Measurements from ENCODE around the gene AIF1.

AIF1 gene

DNA sequence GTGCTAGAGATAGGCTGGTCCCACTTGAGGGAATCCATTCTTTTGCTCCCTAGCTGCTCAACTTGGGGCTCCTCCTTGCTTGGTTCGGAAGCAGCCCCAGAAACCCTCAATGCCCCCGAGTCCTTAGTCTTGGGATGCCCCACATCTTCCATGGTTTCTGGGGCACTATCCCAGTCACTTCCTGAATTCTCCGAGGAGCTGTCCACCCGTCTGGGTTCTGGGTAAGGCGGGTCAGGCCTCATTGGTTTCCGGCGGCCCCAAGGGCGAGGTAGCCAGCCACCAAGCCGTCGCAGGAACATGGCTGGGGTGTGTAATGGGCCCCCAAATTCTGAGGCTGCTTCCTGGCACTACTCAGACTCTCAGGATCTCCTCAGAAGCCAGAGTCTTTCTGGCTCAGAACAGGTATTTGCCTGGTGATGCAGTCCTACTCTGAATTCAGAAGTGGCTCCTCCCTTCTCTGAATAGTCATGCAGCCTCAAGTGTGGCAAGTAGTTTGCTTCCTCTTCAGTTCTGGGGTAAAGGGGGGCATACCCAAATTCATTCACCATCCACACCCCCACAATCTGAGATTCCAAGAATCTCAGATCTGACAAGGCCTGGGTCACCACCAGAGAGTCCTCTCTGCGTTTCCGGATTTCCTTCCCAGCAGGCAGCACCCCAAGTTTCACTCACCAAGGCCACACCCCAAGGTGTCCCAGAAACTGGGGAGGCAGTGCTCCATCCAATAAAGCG is 44.8 kb downstream of the AIF1 start:
- no peak for DNase-seq (ENCODE audit: low read depth, low spot score)

GRCh38 chr6:31660381-31661261 is 45.6 kb downstream of the AIF1 start, which contains the start of gene C6orf47:
TSS of gene C6orf47 (minus strand) at chr6:31660778. CDS start at chr6:31659947, 831 bp downstream.
- DNase-seq (ENCODE audit: low read depth, low spot score): peak; percentile 68
- peak within 1 kb of the TSS; percentile 91 for H3K9ac ChIP-seq (ENCODE audit: insufficient read length, low read depth)
- no peaks in the 10 kb centered on the region for H3K27me3 ChIP-seq (ENCODE audit: insufficient read depth, insufficient read length)
- peaks cover 11% of the 10 kb centered on the region for H3K4me1 ChIP-seq (ENCODE audit: insufficient read depth, insufficient read length)
- TF ChIP-seq YY1 (IDR thresholded peaks at IDR 0.05; ENCODE audit: insufficient read depth, insufficient read length): no peak
- no peak for TF ChIP-seq ZNF274 (IDR thresholded peaks at IDR 0.05; ENCODE audit: low read depth, low read length)
- TF ChIP-seq SUZ12 (IDR thresholded peaks at IDR 0.05; ENCODE audit: extremely low read depth, insufficient read depth, insufficient read length): no peak
- peaks cover 51% of the 10 kb centered on the region for H3K36me3 ChIP-seq (ENCODE audit: insufficient read depth, insufficient read length, low read length)
- H3K4me3 ChIP-seq (ENCODE audit: insufficient read length, low read depth): peak within 1 kb of the TSS; percentile 75
- H3K9me3 ChIP-seq (ENCODE audit: insufficient read depth, low read length): no peaks in the 10 kb centered on the region

More for the DNA sequence above, 44.8 kb downstream of the AIF1 start:
- peaks cover 11% of the 10 kb centered on the region for H3K4me1 ChIP-seq (ENCODE audit: insufficient read depth, insufficient read length)
- no peak for TF ChIP-seq YY1 (IDR thresholded peaks at IDR 0.05; ENCODE audit: insufficient read depth, insufficient read length)
- TF ChIP-seq ZNF274 (IDR thresholded peaks at IDR 0.05; ENCODE audit: low read depth, low read length): no peak
- H3K4me3 ChIP-seq (ENCODE audit: insufficient read length, low read depth): peak overlapping the region; percentile 75
- peak overlapping the region; percentile 91 for H3K9ac ChIP-seq (ENCODE audit: insufficient read length, low read depth)
- H3K36me3 ChIP-seq (ENCODE audit: insufficient read depth, insufficient read length, low read length): peaks cover 51% of the 10 kb centered on the region
- no peaks in the 10 kb centered on the region for H3K27me3 ChIP-seq (ENCODE audit: insufficient read depth, insufficient read length)
- no peaks in the 10 kb centered on the region for H3K9me3 ChIP-seq (ENCODE audit: insufficient read depth, low read length)

- no peaks in the 10 kb centered on the region for H3K9me3 ChIP-seq (ENCODE audit: insufficient read depth, low read length)
- H3K9ac ChIP-seq (ENCODE audit: insufficient read length, low read depth): peak overlapping the region; percentile 70
- H3K27me3 ChIP-seq (ENCODE audit: insufficient read depth, insufficient read length): no peaks in the 10 kb centered on the region
- no peak overlapping the region for H3K4me3 ChIP-seq (ENCODE audit: insufficient read length, low read depth)
- H3K36me3 ChIP-seq (ENCODE audit: insufficient read depth, insufficient read length, low read length): peaks cover 48% of the 10 kb centered on the region
- no peak for DNase-seq (ENCODE audit: low read depth, low spot score)
- TF ChIP-seq YY1 (IDR thresholded peaks at IDR 0.05; ENCODE audit: insufficient read depth, insufficient read length): no peak
- TF ChIP-seq SUZ12 (IDR thresholded peaks at IDR 0.05; ENCODE audit: extremely low read depth, insufficient read depth, insufficient read length): no peak
- no peak for TF ChIP-seq ZNF274 (IDR thresholded peaks at IDR 0.05; ENCODE audit: low read depth, low read length)
- peaks cover 11% of the 10 kb centered on the region for H3K4me1 ChIP-seq (ENCODE audit: insufficient read depth, insufficient read length)
These were observed 46.5 kb downstream of the AIF1 start for GRCh38 chr6:31661262-31662123.

- Histone ChIP-seq H3K4me1 (ENCODE audit: insufficient read depth, insufficient read length) (peaks cover 12% of the 10 kb centered on the region), H3K36me3 (ENCODE audit: insufficient read depth, insufficient read length, low read length) (peaks cover 52% of the 10 kb centered on the region), H3K4me3 (ENCODE audit: insufficient read length, low read depth) (no peak overlapping the region), H3K9me3 (ENCODE audit: insufficient read depth, low read length) (no peaks in the 10 kb centered on the region), H3K27me3 (ENCODE audit: insufficient read depth, insufficient read length) (no peaks in the 10 kb centered on the region), H3K9ac (ENCODE audit: insufficient read length, low read depth) (no peak overlapping the region)
- no peak for TF ChIP-seq SUZ12 (IDR thresholded peaks at IDR 0.05; ENCODE audit: extremely low read depth, insufficient read depth, insufficient read length)
- no peak for TF ChIP-seq YY1 (IDR thresholded peaks at IDR 0.05; ENCODE audit: insufficient read depth, insufficient read length)
- no peak for TF ChIP-seq ZNF274 (IDR thresholded peaks at IDR 0.05; ENCODE audit: low read depth, low read length)
- no peak for DNase-seq (ENCODE audit: low read depth, low spot score)
These were observed 47.2 kb downstream of the AIF1 start for GRCh38 chr6:31662124-31662723.

DNA sequence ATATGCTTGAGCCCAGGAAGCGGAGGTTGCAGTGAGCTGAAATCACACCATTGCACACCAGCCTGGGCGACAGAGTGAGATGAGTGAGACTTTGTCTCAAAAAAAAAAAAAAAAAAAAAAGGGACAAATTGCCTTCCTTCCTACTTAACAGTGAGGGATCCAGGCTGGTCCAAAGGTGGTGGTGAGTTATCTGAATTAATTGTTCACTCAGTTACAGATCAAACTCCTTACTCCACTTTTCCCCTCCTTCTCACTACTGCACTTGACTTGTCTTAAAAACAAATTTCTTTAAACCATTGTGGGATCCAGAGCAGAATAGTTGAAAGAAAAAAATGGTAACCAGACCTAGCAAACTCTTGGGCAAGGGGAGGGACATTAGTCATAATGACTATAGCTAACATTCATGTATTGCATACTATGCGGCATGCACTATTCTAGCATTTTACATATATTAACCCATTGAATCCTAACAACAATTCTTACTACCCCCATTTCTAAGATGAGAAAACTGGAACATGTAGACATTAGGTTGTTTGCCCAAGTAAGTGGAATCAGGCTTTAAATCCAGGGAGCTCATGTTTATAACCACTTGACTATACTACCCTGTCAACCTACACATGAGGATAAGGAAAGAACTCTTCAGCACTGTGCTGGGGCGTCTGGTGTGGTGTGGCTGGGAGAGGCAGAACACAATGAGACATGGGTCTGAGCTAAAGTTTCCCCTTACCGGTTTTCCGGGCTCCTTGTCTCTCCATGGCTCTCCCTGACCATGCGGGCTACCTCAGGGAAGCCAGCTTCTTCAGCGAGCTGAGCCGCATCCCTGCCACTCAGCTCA is 48.3 kb downstream of the AIF1 start:
- peak overlapping the region; percentile 99 for H3K9ac ChIP-seq (ENCODE audit: insufficient read length, low read depth)
- H3K4me1 ChIP-seq (ENCODE audit: insufficient read depth, insufficient read length): peaks cover 11% of the 10 kb centered on the region
- no peaks in the 10 kb centered on the region for H3K27me3 ChIP-seq (ENCODE audit: insufficient read depth, insufficient read length)
- peaks cover 52% of the 10 kb centered on the region for H3K36me3 ChIP-seq (ENCODE audit: insufficient read depth, insufficient read length, low read length)
- H3K9me3 ChIP-seq (ENCODE audit: insufficient read depth, low read length): no peaks in the 10 kb centered on the region
- H3K4me3 ChIP-seq (ENCODE audit: insufficient read length, low read depth): peak overlapping the region; percentile 75
- no peak for TF ChIP-seq ZNF274 (IDR thresholded peaks at IDR 0.05; ENCODE audit: low read depth, low read length)
- no peak for TF ChIP-seq SUZ12 (IDR thresholded peaks at IDR 0.05; ENCODE audit: extremely low read depth, insufficient read depth, insufficient read length)
- TF ChIP-seq YY1 (IDR thresholded peaks at IDR 0.05; ENCODE audit: insufficient read depth, insufficient read length): no peak
- DNase-seq (ENCODE audit: low read depth, low spot score): no peak

Data from NT2/D1 (cell line).